Endothelial cell of umbilical vein (primary cell): ENCODE measurements around the gene PSMB8.

Experiments used
- POLR2A ChIP-seq: IDR thresholded peaks from 2 replicates; pipeline ENCODE4 v1.6.1; 2012; ENCODE audit warnings: low read depth, mild to moderate bottlenecking, control low read depth, low read length
- POLR2AphosphoS5 ChIP-seq: IDR thresholded peaks from 2 replicates; pipeline ENCODE4 v1.6.1; 2012; ENCODE audit warnings: low read depth, mild to moderate bottlenecking, control low read depth, low read length, moderate library complexity; ENCODE audit not compliant: insufficient read depth
- TF ChIP-seq, protein P1 (sequence below), 2 donors: IDR thresholded peaks; 1 replicate in 1 of 2; 2 replicates in 1 of 2; pipeline ENCODE4 v1.5.1; 2011; ENCODE audit warnings: low read length in 2 of 2, mild to moderate bottlenecking in 2 of 2, moderate library complexity in 2 of 2, control low read depth in 1 of 2, inconsistent platforms in 1 of 2, low read depth in 1 of 2; ENCODE audit not compliant: insufficient read depth in 1 of 2; ENCODE audit errors: extremely low read depth in 1 of 2
- TF ChIP-seq, protein P2 (sequence below): IDR thresholded peaks from 2 replicates; pipeline ENCODE4 v1.6.1; 2011; ENCODE audit not compliant: insufficient read depth, insufficient read length

DNA sequence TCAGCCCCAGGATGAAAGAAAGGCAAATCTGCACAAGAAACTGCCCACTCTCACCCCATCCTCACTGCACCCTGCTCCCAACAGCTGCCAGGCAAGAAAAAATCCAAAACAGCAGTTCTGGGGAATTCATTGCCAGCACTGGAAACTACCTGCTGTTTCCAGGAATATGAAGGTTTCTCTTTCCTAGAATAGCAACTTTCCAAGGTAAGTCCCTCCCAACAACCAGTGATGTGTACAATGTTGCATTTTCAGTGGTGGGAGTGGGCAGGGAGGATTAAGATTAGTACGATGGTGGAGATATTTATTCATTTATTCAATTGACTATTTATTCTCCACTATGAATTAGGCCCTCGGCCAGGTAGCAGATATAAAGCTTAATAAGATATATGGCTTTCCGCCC, 16.8 kb downstream of the PSMB8 start:
- TF ChIP-seq, protein P1, sequence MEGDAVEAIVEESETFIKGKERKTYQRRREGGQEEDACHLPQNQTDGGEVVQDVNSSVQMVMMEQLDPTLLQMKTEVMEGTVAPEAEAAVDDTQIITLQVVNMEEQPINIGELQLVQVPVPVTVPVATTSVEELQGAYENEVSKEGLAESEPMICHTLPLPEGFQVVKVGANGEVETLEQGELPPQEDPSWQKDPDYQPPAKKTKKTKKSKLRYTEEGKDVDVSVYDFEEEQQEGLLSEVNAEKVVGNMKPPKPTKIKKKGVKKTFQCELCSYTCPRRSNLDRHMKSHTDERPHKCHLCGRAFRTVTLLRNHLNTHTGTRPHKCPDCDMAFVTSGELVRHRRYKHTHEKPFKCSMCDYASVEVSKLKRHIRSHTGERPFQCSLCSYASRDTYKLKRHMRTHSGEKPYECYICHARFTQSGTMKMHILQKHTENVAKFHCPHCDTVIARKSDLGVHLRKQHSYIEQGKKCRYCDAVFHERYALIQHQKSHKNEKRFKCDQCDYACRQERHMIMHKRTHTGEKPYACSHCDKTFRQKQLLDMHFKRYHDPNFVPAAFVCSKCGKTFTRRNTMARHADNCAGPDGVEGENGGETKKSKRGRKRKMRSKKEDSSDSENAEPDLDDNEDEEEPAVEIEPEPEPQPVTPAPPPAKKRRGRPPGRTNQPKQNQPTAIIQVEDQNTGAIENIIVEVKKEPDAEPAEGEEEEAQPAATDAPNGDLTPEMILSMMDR (IDR thresholded peaks at IDR 0.05; ENCODE audit: extremely low read depth in 1 of 2, insufficient read depth in 1 of 2, low read depth in 1 of 2, low read length in 2 of 2) = no peak
- TF ChIP-seq POLR2AphosphoS5 (no peak), POLR2A (no peak)
- TF ChIP-seq, protein P2, sequence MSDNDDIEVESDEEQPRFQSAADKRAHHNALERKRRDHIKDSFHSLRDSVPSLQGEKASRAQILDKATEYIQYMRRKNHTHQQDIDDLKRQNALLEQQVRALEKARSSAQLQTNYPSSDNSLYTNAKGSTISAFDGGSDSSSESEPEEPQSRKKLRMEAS = no peak
